ENCODE measurements around the gene HSPA1A.
"Not testable (repeated sequence)": the region's sequence is repeated elsewhere in the genome, so short reads cannot be mapped to it uniquely, and the experiment has no call there.

The HSPA1A gene

GRCh38 chr6:31819871-31820299 lies 4.5 kb downstream of the HSPA1A start (continued):
- no peak for TF ChIP-seq PATZ1 (tag by site-specific recombination; IDR thresholded peaks at IDR 0.05)
- no peak for TF ChIP-seq ZSCAN18 (tag by site-specific recombination; IDR thresholded peaks at IDR 0.05)
- no peak for TF ChIP-seq TSHZ1 (tag by site-specific recombination; IDR thresholded peaks at IDR 0.05; ENCODE audit: borderline replicate concordance)
- no peak for TF ChIP-seq ZNF626 (tag by site-specific recombination; IDR thresholded peaks at IDR 0.05)
- no peak for TF ChIP-seq ZNF184 (tag by site-specific recombination; IDR thresholded peaks at IDR 0.05)
- no peak for TF ChIP-seq ZNF473 (tag by site-specific recombination; IDR thresholded peaks at IDR 0.05)

GRCh38 chr6:31820399-31820798 lies 5.1 kb downstream of the HSPA1A start:
- POLR2A ChIA-PET: interaction anchor here (0.5 to 1.5 kb wide), 6 partner anchors 14 to 130 kb away, joined by 3 to 7 read pairs (median 4); partner anchors contain the start of genes LSM2 and NEU1

GRCh38 chr6:31821301-31822035 lies 6.1 kb downstream of the HSPA1A start:
- Histone ChIP-seq H3K9me3 (ENCODE audit: control insufficient read depth, insufficient read depth, low read depth, low read length) (no peaks in the 10 kb centered on the region), H3K4me3 (ENCODE audit: low read depth, low read length) (peak overlapping the region; percentile 42), H3K36me3 (ENCODE audit: control insufficient read depth in 2 of 2, insufficient read depth in 1 of 2, low read length in 2 of 2) (peaks cover 0 to 25% of the 10 kb centered on the region in 2 experiments; a peak in 1 of 3 replicates), H3K27ac (ENCODE audit: extremely low read depth, low read depth, low read length) (peak overlapping the region; percentile 55; the same call in 1 of the 2 replicates), H3K4me1 (ENCODE audit: control insufficient read depth, insufficient read depth, low read length) (no peaks in the 10 kb centered on the region; the same call in 1 of the 2 replicates)
- ChIA-PET CTCF (interaction anchor here (0.6 to 0.7 kb wide), 2 partner anchors 84 to 193 kb away, joined by 4 to 9 read pairs; no protein-coding TSS in a partner anchor), POLR2A (interaction anchor here (0.6 to 1.2 kb wide), 5 partner anchors 8 to 141 kb away, joined by 3 to 5 read pairs (median 3); partner anchors contain the start of genes LSM2, NEU1 and VWA7)
- peak; percentile 54 for TF ChIP-seq ZFHX2 (tag by site-specific recombination; conservative IDR thresholded peaks at IDR 0.05)
- no peak for TF ChIP-seq YY1 (tag by site-specific recombination; IDR thresholded peaks at IDR 0.05)
- peak; percentile 91 for TF ChIP-seq ZNF335 (tag by site-specific recombination; conservative IDR thresholded peaks at IDR 0.05)
- TF ChIP-seq ZBTB26 (tag by site-specific recombination; optimal IDR thresholded peaks at IDR 0.05): peak; percentile 64
- 0 out of 2 replicates have a peak, but pooled peaks have one; percentile 63 for TF ChIP-seq HOXC10 (CRISPR knock-in tag; IDR thresholded peaks at IDR 0.05)
- TF ChIP-seq ZNF521 (tag by site-specific recombination; IDR thresholded peaks at IDR 0.05): no peak
- TF ChIP-seq EGR2 (tag by site-specific recombination; IDR thresholded peaks at IDR 0.05; ENCODE audit: low read depth): 0 out of 2 replicates have a peak, but pooled peaks have one; percentile 16

More at GRCh38 chr6:31820399-31820798, 5.1 kb downstream of the HSPA1A start:
- not testable (repeated sequence) for H3K4me3 ChIP-seq (ENCODE audit: low read depth, low read length); H3K9me3 ChIP-seq (ENCODE audit: control insufficient read depth, insufficient read depth, low read depth, low read length); H3K27ac ChIP-seq (ENCODE audit: extremely low read depth, low read depth, low read length); H3K4me1 ChIP-seq (ENCODE audit: control insufficient read depth, insufficient read depth, low read length)
- peaks cover 0 to 25% of the 10 kb centered on the region in 2 experiments; a peak in 1 of 3 replicates for H3K36me3 ChIP-seq (ENCODE audit: control insufficient read depth in 2 of 2, insufficient read depth in 1 of 2, low read length in 2 of 2)
- CTCF ChIA-PET: interaction anchor here (0.7 to 1.4 kb wide), 4 partner anchors 14 to 139 kb away, joined by 3 to 4 read pairs (median 3); partner anchors contain the start of genes LSM2, LY6G5C and VARS1
- peak; percentile 9; the same call in 1 of the 2 replicates for TF ChIP-seq KLF1 (tag by site-specific recombination; IDR thresholded peaks at IDR 0.05)
- TF ChIP-seq ZNF362 (tag by site-specific recombination; IDR thresholded peaks at IDR 0.05): peak; percentile 57; the same call in 1 of the 2 replicates

Data from HEK293 (cell line).